Measurements from ENCODE around the gene EPB41L2.

- TF ChIP-seq POLR2AphosphoS5 (IDR thresholded peaks at IDR 0.05) = no peak
- TF ChIP-seq POLR2A (IDR thresholded peaks at IDR 0.05; ENCODE audit: low read depth) = no peak
These were observed 61.8 kb downstream of the EPB41L2 start for GRCh38 chr6:131001111-131001736.

Data from esophagus muscularis mucosa (tissue), 2 donors.